GM23248 (cell line): ENCODE data around the gene PSMD3.
"Not testable (repeated sequence)": the region's sequence is repeated elsewhere in the genome, so short reads cannot be mapped to it uniquely, and the experiment has no call there.

Source experiments
- EZH2 ChIP-seq: fragments of 200-600 bp; sonication (generic); IDR thresholded peaks from 2 replicates; pipeline ENCODE4 v1.6.1; 2018; ENCODE audit warnings: antibody characterized with exemption, mild to moderate bottlenecking; ENCODE audit not compliant: insufficient read depth, poor library complexity, severe bottlenecking
- EZH2phosphoT487 ChIP-seq: fragments of 200-600 bp; sonication (generic); IDR thresholded peaks from 2 replicates; pipeline ENCODE4 v1.6.1; 2018; ENCODE audit warnings: antibody characterized with exemption, moderate library complexity, mild to moderate bottlenecking, low read depth; ENCODE audit not compliant: insufficient read depth

DNA sequence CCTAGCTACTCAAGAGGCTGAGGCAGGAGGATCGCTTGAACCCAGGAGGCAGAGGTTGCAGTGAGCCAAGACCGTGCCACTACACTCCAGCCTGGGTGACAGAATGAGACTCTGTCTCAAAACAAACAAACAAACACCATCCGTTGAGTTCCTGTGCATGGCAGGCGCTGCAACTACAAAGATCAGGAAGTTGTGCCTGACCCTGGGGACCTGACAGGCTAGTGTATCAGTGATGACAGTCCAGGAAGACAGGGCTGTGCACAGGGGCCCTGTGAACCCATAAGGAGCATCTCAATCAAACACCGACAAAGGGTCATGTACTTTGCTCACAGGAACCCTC is 32.1 kb upstream of the PSMD3 start:
- TF ChIP-seq EZH2, EZH2phosphoT487: not testable (repeated sequence)
